Neural cell (in vitro differentiated cells): ENCODE data around the gene AFAP1L1. TPM values are rescaled to one million over a fixed set of nuclear protein-coding genes. Genes with fewer than 3 reads are reported as not detected.

ENCODE experiments used
- H2AFZ ChIP-seq: fragments of 200-600, 300-800 bp; sonication (generic), shearing (Covaris generic); 2 replicates; pipeline ENCODE4 v1.6.0; 2014; ENCODE audit warnings: low read depth, mild to moderate bottlenecking, antibody characterized with exemption, low read length, moderate library complexity
- H3F3A ChIP-seq: fragments of 200-600 bp; shearing (Covaris generic); 2 replicates; pipeline ENCODE4 v1.6.1; 2016; ENCODE audit warnings: mild to moderate bottlenecking, moderate library complexity, mixed read lengths, antibody characterized with exemption, low read length; ENCODE audit not compliant: insufficient read depth, poor library complexity, severe bottlenecking
- H3K27ac ChIP-seq: fragments of 200-600, 300-800 bp; sonication (generic), shearing (Covaris generic); 2 replicates; pipeline ENCODE4 v1.5.1; 2014; ENCODE audit warnings: mild to moderate bottlenecking, low read length, moderate library complexity
- H3K27me3 ChIP-seq: fragments of 300-800, 200-600 bp; sonication (generic), shearing (Covaris generic); 2 replicates; pipeline ENCODE4 v1.6.0; 2014; ENCODE audit warnings: mild to moderate bottlenecking, low read depth, low read length, moderate library complexity; ENCODE audit not compliant: insufficient read depth
- H3K36me3 ChIP-seq: fragments of 300-800, 200-600 bp; sonication (generic), shearing (Covaris generic); 2 replicates; pipeline ENCODE4 v1.5.1; 2014; ENCODE audit warnings: mild to moderate bottlenecking, antibody characterized with exemption, low read length, moderate library complexity; ENCODE audit not compliant: insufficient read depth
- H3K4me2 ChIP-seq: fragments of 300-800, 200-600 bp; sonication (generic), shearing (Covaris generic); 2 replicates; pipeline ENCODE4 v1.6.0; 2014; ENCODE audit warnings: mild to moderate bottlenecking, low read length
- H3K4me3 ChIP-seq: fragments of 300-800, 200-600 bp; sonication (generic), shearing (Covaris generic); 2 replicates; pipeline ENCODE4 v1.5.1; 2014; ENCODE audit warnings: mild to moderate bottlenecking, low read length, moderate library complexity
- H3K79me2 ChIP-seq: fragments of 200-600 bp; shearing (Covaris generic); replicated peaks from 2 replicates; pipeline ENCODE4 v1.6.0; 2014; ENCODE audit warnings: mild to moderate bottlenecking, low read length, moderate library complexity; ENCODE audit not compliant: insufficient read depth
- H3K9ac ChIP-seq: fragments of 300-800, 200-600 bp; sonication (generic), shearing (Covaris generic); 2 replicates; pipeline ENCODE4 v1.6.1; 2016; ENCODE audit warnings: mild to moderate bottlenecking, low read length, mixed read lengths
- H3K9me2 ChIP-seq: fragments of 200-600 bp; shearing (Covaris generic); 2 replicates; pipeline ENCODE4 v1.6.1; 2016; ENCODE audit warnings: mild to moderate bottlenecking, low read length, mixed read lengths; ENCODE audit not compliant: insufficient read depth
- H3K9me3 ChIP-seq: fragments of 200-600, 300-800 bp; sonication (generic), shearing (Covaris generic); 2 replicates; pipeline ENCODE4 v1.6.1; 2016; ENCODE audit warnings: mild to moderate bottlenecking, mixed run types, low read length, moderate library complexity, mixed read lengths
- H4K20me1 ChIP-seq: fragments of 200-600 bp; shearing (Covaris generic); 2 replicates; pipeline ENCODE4 v1.6.1; 2016; ENCODE audit warnings: mild to moderate bottlenecking, mixed run types; ENCODE audit not compliant: insufficient read depth
- EP300 ChIP-seq: fragments of 450-650 bp; conservative IDR thresholded peaks from 2 replicates; pipeline ENCODE4 v1.6.1; 2014; ENCODE audit warnings: antibody characterized with exemption, mild to moderate bottlenecking, moderate library complexity; ENCODE audit not compliant: poor library complexity, severe bottlenecking
- EZH2 ChIP-seq: fragments of 200-600, 300-800 bp; shearing (Covaris generic), sonication (generic); IDR thresholded peaks from 2 replicates; pipeline ENCODE4 v1.6.1; 2014; ENCODE audit warnings: antibody characterized with exemption, low read length, borderline replicate concordance, mild to moderate bottlenecking; ENCODE audit not compliant: insufficient read depth, poor library complexity, severe bottlenecking
- MXI1 ChIP-seq: fragments of 450-650 bp; conservative IDR thresholded peaks from 2 replicates; pipeline ENCODE4 v1.6.1; 2014; ENCODE audit warnings: antibody characterized with exemption, mild to moderate bottlenecking; ENCODE audit not compliant: poor library complexity, severe bottlenecking
- POLR2AphosphoS5 ChIP-seq: IDR thresholded peaks from 2 replicates; pipeline ENCODE4 v1.6.1; 2012
- RAD21 ChIP-seq: fragments of 450-650 bp; conservative IDR thresholded peaks from 2 replicates; pipeline ENCODE4 v1.6.1; 2014; ENCODE audit warnings: antibody characterized with exemption, mild to moderate bottlenecking, moderate library complexity
- SMC3 ChIP-seq: fragments of 450-650 bp; conservative IDR thresholded peaks from 2 replicates; pipeline ENCODE4 v1.6.1; 2014; ENCODE audit warnings: antibody characterized with exemption, mild to moderate bottlenecking, moderate library complexity; ENCODE audit not compliant: poor library complexity
- TAF1 ChIP-seq: IDR thresholded peaks from 2 replicates; pipeline ENCODE4 v1.6.1; 2012; ENCODE audit warnings: low read depth
- polyA plus RNA-seq: library from polyadenylated mRNA; depleted of rRNA; stranded (reverse); fragments of >200 nt; gene quantifications from 2 replicates; pipeline ENCODE4 v1.2.3, GENCODE V29; 2014
- TF ChIP-seq, protein P1 (sequence below): fragments of 450-650 bp; IDR thresholded peaks from 2 replicates; pipeline ENCODE4 v1.5.1; 2014; ENCODE audit warnings: antibody characterized with exemption, mild to moderate bottlenecking, moderate library complexity; ENCODE audit not compliant: poor library complexity, severe bottlenecking
- TF ChIP-seq, protein P2 (sequence below): IDR thresholded peaks from 2 replicates; pipeline ENCODE4 v1.6.1; 2012; ENCODE audit warnings: borderline replicate concordance

AFAP1L1 gene
- polyA plus RNA-seq, 1 donor from 2014 or later: not detected

DNA sequence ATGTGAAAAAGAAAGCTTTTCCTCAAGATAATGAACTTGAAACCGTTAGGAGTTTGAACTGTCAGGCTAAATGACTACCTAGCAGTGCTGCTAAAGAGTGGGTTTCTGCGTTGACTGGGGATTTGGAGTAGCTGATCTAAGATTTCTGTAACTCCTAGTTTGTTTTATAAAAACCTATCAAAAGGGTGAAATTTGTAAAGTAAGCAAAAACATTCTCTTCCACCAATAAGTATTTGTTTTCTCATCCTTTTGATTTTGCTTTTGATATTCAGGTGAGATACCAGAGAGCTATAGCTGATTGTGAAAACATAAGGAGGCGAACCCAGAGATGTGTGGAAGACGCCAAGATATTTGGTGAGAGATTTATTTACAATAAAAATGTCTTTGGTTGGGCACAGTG, 77.7 kb downstream of the AFAP1L1 start:
- H3K9me2 ChIP-seq: no peaks in the 10 kb centered on the region
- H3K27me3 ChIP-seq: no peaks in the 10 kb centered on the region
- H3K9ac ChIP-seq: no peak overlapping the region
- no peaks in the 10 kb centered on the region for H3F3A ChIP-seq
- H3K4me3 ChIP-seq: no peak overlapping the region
- H3K4me2 ChIP-seq: no peak overlapping the region
- H3K36me3 ChIP-seq: no peaks in the 10 kb centered on the region
- TF ChIP-seq POLR2AphosphoS5: no peak
- TF ChIP-seq EP300: no peak
- no peak for TF ChIP-seq SMC3
- TF ChIP-seq, protein P1, sequence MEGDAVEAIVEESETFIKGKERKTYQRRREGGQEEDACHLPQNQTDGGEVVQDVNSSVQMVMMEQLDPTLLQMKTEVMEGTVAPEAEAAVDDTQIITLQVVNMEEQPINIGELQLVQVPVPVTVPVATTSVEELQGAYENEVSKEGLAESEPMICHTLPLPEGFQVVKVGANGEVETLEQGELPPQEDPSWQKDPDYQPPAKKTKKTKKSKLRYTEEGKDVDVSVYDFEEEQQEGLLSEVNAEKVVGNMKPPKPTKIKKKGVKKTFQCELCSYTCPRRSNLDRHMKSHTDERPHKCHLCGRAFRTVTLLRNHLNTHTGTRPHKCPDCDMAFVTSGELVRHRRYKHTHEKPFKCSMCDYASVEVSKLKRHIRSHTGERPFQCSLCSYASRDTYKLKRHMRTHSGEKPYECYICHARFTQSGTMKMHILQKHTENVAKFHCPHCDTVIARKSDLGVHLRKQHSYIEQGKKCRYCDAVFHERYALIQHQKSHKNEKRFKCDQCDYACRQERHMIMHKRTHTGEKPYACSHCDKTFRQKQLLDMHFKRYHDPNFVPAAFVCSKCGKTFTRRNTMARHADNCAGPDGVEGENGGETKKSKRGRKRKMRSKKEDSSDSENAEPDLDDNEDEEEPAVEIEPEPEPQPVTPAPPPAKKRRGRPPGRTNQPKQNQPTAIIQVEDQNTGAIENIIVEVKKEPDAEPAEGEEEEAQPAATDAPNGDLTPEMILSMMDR: no peak
- TF ChIP-seq EZH2: no peak
- TF ChIP-seq TAF1: no peak
- no peak for TF ChIP-seq RAD21
- TF ChIP-seq, protein P2, sequence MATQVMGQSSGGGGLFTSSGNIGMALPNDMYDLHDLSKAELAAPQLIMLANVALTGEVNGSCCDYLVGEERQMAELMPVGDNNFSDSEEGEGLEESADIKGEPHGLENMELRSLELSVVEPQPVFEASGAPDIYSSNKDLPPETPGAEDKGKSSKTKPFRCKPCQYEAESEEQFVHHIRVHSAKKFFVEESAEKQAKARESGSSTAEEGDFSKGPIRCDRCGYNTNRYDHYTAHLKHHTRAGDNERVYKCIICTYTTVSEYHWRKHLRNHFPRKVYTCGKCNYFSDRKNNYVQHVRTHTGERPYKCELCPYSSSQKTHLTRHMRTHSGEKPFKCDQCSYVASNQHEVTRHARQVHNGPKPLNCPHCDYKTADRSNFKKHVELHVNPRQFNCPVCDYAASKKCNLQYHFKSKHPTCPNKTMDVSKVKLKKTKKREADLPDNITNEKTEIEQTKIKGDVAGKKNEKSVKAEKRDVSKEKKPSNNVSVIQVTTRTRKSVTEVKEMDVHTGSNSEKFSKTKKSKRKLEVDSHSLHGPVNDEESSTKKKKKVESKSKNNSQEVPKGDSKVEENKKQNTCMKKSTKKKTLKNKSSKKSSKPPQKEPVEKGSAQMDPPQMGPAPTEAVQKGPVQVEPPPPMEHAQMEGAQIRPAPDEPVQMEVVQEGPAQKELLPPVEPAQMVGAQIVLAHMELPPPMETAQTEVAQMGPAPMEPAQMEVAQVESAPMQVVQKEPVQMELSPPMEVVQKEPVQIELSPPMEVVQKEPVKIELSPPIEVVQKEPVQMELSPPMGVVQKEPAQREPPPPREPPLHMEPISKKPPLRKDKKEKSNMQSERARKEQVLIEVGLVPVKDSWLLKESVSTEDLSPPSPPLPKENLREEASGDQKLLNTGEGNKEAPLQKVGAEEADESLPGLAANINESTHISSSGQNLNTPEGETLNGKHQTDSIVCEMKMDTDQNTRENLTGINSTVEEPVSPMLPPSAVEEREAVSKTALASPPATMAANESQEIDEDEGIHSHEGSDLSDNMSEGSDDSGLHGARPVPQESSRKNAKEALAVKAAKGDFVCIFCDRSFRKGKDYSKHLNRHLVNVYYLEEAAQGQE: no peak
- no peak for TF ChIP-seq MXI1
- H2AFZ ChIP-seq: no peak overlapping the region
- no peak overlapping the region for H3K27ac ChIP-seq
- no peaks in the 10 kb centered on the region for H3K9me3 ChIP-seq
- H4K20me1 ChIP-seq: no peaks in the 10 kb centered on the region
- peaks cover 10% of the 10 kb centered on the region for H3K79me2 ChIP-seq

DNA sequence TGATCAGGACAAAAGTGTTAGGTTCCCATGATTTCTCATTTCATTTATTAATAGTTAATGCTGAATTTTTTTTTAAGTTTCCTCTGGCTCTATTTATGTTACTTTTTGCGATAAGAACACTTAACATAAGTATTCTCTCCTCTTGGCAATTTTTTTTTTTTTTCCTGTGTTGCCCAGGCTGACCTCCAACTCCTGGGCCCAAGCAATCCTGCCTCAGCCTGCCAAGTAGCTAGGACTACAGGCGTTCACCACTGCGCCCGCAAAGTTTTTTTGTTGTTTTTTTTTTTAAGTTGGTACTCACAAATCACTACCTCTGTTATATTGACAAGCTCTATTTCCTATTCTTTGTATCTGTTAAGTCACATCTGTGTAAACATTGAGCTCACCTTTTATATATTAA, 80.5 kb downstream of the AFAP1L1 start:
- H3F3A ChIP-seq: no peaks in the 10 kb centered on the region
- no peaks in the 10 kb centered on the region for H3K36me3 ChIP-seq
- H3K4me3 ChIP-seq: no peak overlapping the region

More for the DNA sequence above, 80.5 kb downstream of the AFAP1L1 start:
- TF ChIP-seq SMC3 (no peak), EP300 (no peak), POLR2AphosphoS5 (no peak), TAF1 (no peak), RAD21 (no peak), MXI1 (no peak), EZH2 (no peak)
- TF ChIP-seq, protein P1: no peak
- TF ChIP-seq, protein P2: no peak
- Histone ChIP-seq H3K9me3 (no peaks in the 10 kb centered on the region), H3K4me2 (no peak overlapping the region), H3K27me3 (no peaks in the 10 kb centered on the region), H2AFZ (no peak overlapping the region), H4K20me1 (no peaks in the 10 kb centered on the region), H3K27ac (no peak overlapping the region), H3K9ac (no peak overlapping the region), H3K9me2 (no peaks in the 10 kb centered on the region), H3K79me2 (no peaks in the 10 kb centered on the region)
